IMR-90 (cell line): ENCODE measurements around the gene CCNYL1. TPM values are rescaled to one million over a fixed set of nuclear protein-coding genes. Genes with fewer than 3 reads are reported as not detected.
"Not testable (repeated sequence)": the region's sequence is repeated elsewhere in the genome, so short reads cannot be mapped to it uniquely, and the experiment has no call there.

Experiments used
- ATAC-seq: fragments of 200-7000 bp; cut with Tn5 transposase; 2 replicates; pipeline ENCODE4 v1.9.1; 2020; ENCODE audit warnings: low read depth, mild to moderate bottlenecking, moderate library complexity
- BruUV-seq: library from RNA; stranded (reverse); fragments of 400-500 nt; replicated peaks from 2 replicates; lab custom pipeline; 2021; lab: Mats Ljungman, UMichigan
- CTCF ChIA-PET: fragments of 300-600 bp; formaldehyde crosslinking; extraction: SDS; loops from one replicate; lab custom pipeline; 2021; ENCODE audit warnings: antibody characterized with exemption; lab: Yijun Ruan, JAX
- POLR2A ChIA-PET: fragments of 300-600 bp; sonication (Branson Sonifier 250); formaldehyde crosslinking; loops from one replicate; lab custom pipeline; 2022; ENCODE audit warnings: antibody characterized with exemption; ENCODE audit not compliant: unreplicated experiment; lab: Charles Lee
- DNase-seq: peaks from one replicate; pipeline ENCODE4 v3.0.0; 2013
- H2AFZ ChIP-seq: replicated peaks from 2 replicates; pipeline ENCODE3; 2013; ENCODE audit warnings: low read length, mild to moderate bottlenecking; ENCODE audit not compliant: poor library complexity
- H2AK5ac ChIP-seq: 2 replicates; pipeline ENCODE4 v1.6.1; 2013; ENCODE audit warnings: low read depth, low read length, inconsistent platforms
- H2AK9ac ChIP-seq: replicated peaks from 2 replicates; pipeline ENCODE3; 2013; ENCODE audit warnings: mild to moderate bottlenecking, low read depth, low read length, moderate library complexity; ENCODE audit not compliant: poor library complexity
- H2BK120ac ChIP-seq: 2 replicates; pipeline ENCODE4 v1.6.1; 2013; ENCODE audit warnings: low read depth, low read length, inconsistent platforms
- H2BK15ac ChIP-seq: 3 replicates; pipeline ENCODE4 v1.6.1; 2013; ENCODE audit warnings: low read depth, low read length, inconsistent platforms
- H2BK20ac ChIP-seq: 2 replicates; pipeline ENCODE4 v1.6.1; 2013; ENCODE audit warnings: low read depth, mild to moderate bottlenecking, inconsistent platforms, low read length, moderate library complexity
- H2BK5ac ChIP-seq: 2 replicates; pipeline ENCODE4 v1.6.1; 2013; ENCODE audit warnings: mild to moderate bottlenecking, low read depth, low read length, inconsistent platforms; ENCODE audit not compliant: poor library complexity, severe bottlenecking
- H3K14ac ChIP-seq: replicated peaks from 2 replicates; pipeline ENCODE4 v1.6.1; 2013; ENCODE audit warnings: low read depth, low read length, inconsistent platforms
- H3K18ac ChIP-seq: 2 replicates; pipeline ENCODE4 v1.6.1; 2013; ENCODE audit warnings: low read depth, low read length, control low read depth
- H3K23ac ChIP-seq: 2 replicates; pipeline ENCODE4 v1.6.1; 2013; ENCODE audit warnings: low read depth, low read length, inconsistent platforms
- H3K27ac ChIP-seq: 2 replicates; pipeline ENCODE4 v1.5.1; 2013; ENCODE audit warnings: mild to moderate bottlenecking, control low read depth, low read length; ENCODE audit not compliant: insufficient read depth
- H3K27me3 ChIP-seq: 2 replicates; pipeline ENCODE4 v1.6.1; 2013; ENCODE audit warnings: low read length; ENCODE audit not compliant: control insufficient read depth, insufficient read depth
- H3K36me3 ChIP-seq: 2 replicates; pipeline ENCODE4 v1.6.1; 2013; ENCODE audit warnings: low read length, mixed read lengths; ENCODE audit not compliant: control insufficient read depth, insufficient read depth
- H3K4ac ChIP-seq: 2 replicates; pipeline ENCODE4 v1.6.1; 2013; ENCODE audit warnings: low read depth, low read length, inconsistent platforms
- H3K4me1 ChIP-seq: 2 replicates; pipeline ENCODE4 v1.6.1; 2013; ENCODE audit warnings: low read length, mixed read lengths; ENCODE audit not compliant: control insufficient read depth, insufficient read depth
- H3K4me2 ChIP-seq: 2 replicates; pipeline ENCODE4 v1.6.1; 2013; ENCODE audit warnings: low read depth, mild to moderate bottlenecking, control low read depth, low read length, moderate library complexity
- H3K4me3 ChIP-seq: 2 replicates; pipeline ENCODE4 v1.5.1; 2013; ENCODE audit warnings: low read depth, mild to moderate bottlenecking, control low read depth, low read length, moderate library complexity; ENCODE audit not compliant: insufficient read depth
- H3K56ac ChIP-seq: 2 replicates; pipeline ENCODE4 v1.6.1; 2013; ENCODE audit warnings: low read length, inconsistent platforms; ENCODE audit not compliant: insufficient read depth; ENCODE audit errors: extremely low read depth
- H3K79me1 ChIP-seq, 2 experiments: 2 replicates each; pipeline ENCODE4 v1.6.1; 2013; ENCODE audit warnings: low read length in 2 of 2, inconsistent platforms in 1 of 2, low read depth in 1 of 2
- H3K9ac ChIP-seq: 2 replicates; pipeline ENCODE4 v1.6.1; 2013; ENCODE audit warnings: low read depth, low read length, control low read depth
- H3K9me1 ChIP-seq: 2 replicates; pipeline ENCODE4 v1.6.1; 2013; ENCODE audit warnings: low read length, inconsistent platforms; ENCODE audit not compliant: insufficient read depth
- H3K9me3 ChIP-seq: 2 replicates; pipeline ENCODE4 v1.6.1; 2013; ENCODE audit warnings: low read length; ENCODE audit not compliant: control insufficient read depth, insufficient read depth
- H4K20me1 ChIP-seq: 2 replicates; pipeline ENCODE4 v1.6.1; 2013; ENCODE audit warnings: low read length, inconsistent platforms; ENCODE audit not compliant: insufficient read depth
- H4K5ac ChIP-seq: 2 replicates; pipeline ENCODE4 v1.6.1; 2013; ENCODE audit warnings: mild to moderate bottlenecking, low read depth, low read length, control low read depth
- H4K8ac ChIP-seq, 2 experiments: 2 replicates each; pipeline ENCODE4 v1.6.1; 2013; ENCODE audit warnings: low read depth in 2 of 2, low read length in 2 of 2, control low read depth in 1 of 2, inconsistent platforms in 1 of 2
- H4K91ac ChIP-seq: 2 replicates; pipeline ENCODE4 v1.6.1; 2013; ENCODE audit warnings: low read depth, low read length, inconsistent platforms; ENCODE audit not compliant: insufficient read depth
- CEBPB ChIP-seq: IDR thresholded peaks from 2 replicates; pipeline ENCODE4 v1.6.1; 2012; ENCODE audit warnings: low read depth, low read length, improper control_type of control experiment
- CHD1 ChIP-seq: IDR thresholded peaks from 2 replicates; pipeline ENCODE4 v1.6.1; 2012; ENCODE audit warnings: low read depth, low read length, improper control_type of control experiment
- MAFK ChIP-seq: IDR thresholded peaks from 2 replicates; pipeline ENCODE4 v1.6.1; 2012; ENCODE audit warnings: low read depth, low read length, improper control_type of control experiment
- MAZ ChIP-seq: IDR thresholded peaks from 2 replicates; pipeline ENCODE4 v1.6.1; 2012; ENCODE audit warnings: low read depth, mild to moderate bottlenecking, low read length, improper control_type of control experiment, moderate library complexity, borderline replicate concordance
- POLR2A ChIP-seq: IDR thresholded peaks from 2 replicates; pipeline ENCODE4 v1.6.1; 2012; ENCODE audit warnings: mild to moderate bottlenecking, low read depth, low read length
- RCOR1 ChIP-seq: IDR thresholded peaks from 2 replicates; pipeline ENCODE4 v1.6.1; 2012; ENCODE audit warnings: mild to moderate bottlenecking, low read length, improper control_type of control experiment; ENCODE audit not compliant: insufficient replicate concordance
- RFX5 ChIP-seq: IDR thresholded peaks from 2 replicates; pipeline ENCODE4 v1.8.0; 2012; ENCODE audit warnings: low read depth, mild to moderate bottlenecking, low read length, moderate library complexity
- SMC3 ChIP-seq: fragments of 150-350 bp; IDR thresholded peaks from 2 replicates; pipeline ENCODE4 v1.6.1; 2016; ENCODE audit warnings: low read depth, mild to moderate bottlenecking, antibody characterized with exemption, low read length, moderate library complexity
- WGBS, 2 experiments: methylation state at CpG; one replicate each; pipeline versions ENCODE4 v1.1.5 to v1.1.7; 2013; ENCODE audit warnings: missing lambda C conversion rate in 2 of 2; ENCODE audit not compliant: insufficient read length in 1 of 2; ENCODE audit errors: extremely low coverage in 2 of 2; 5-methylcytosine and 5-hydroxymethylcytosine counted together
- dilution Hi-C: fragments of 300-500 bp; cut with HindIII; formaldehyde crosslinking; loops from one replicate; pipeline ENCODE4 v1.14.3; 2018; ENCODE audit warnings: low sequenced_read_pairs; ENCODE audit not compliant: unreplicated experiment
- in situ Hi-C: fragments of 300-500 bp; cut with MboI; formaldehyde crosslinking; loops from 3 replicates; pipeline ENCODE4 v1.14.3; 2019; ENCODE audit warnings: low sequenced_read_pairs, inconsistent platforms, mixed read lengths
- intact Hi-C: fragments of 100-400 bp; cut with micrococcal nuclease; formaldehyde crosslinking; loops from 2 replicates; pipeline ENCODE4 v1.10.0; 2022
- polyA plus RNA-seq, 3 experiments: library from polyadenylated mRNA; depleted of rRNA; stranded (reverse); fragments of >200 nt; gene quantifications; 2 replicates each; pipeline ENCODE4 v1.2.3, GENCODE V29; 2012; ENCODE audit warnings: low replicate concordance in 1 of 3
- total RNA-seq: library from RNA; depleted of rRNA; stranded (reverse); fragments of >200 nt; gene quantifications from 2 replicates; pipeline ENCODE4 v1.2.3, GENCODE V29; 2012
- TF ChIP-seq, protein P1 (sequence below): fragments of 150-350 bp; IDR thresholded peaks from 2 replicates; pipeline ENCODE4 v1.6.1; 2017; ENCODE audit warnings: mild to moderate bottlenecking, antibody characterized with exemption, low read length, low read depth

CCNYL1 gene
- total and polyA plus RNA-seq, 2 of the 4 experiments (the other 2 are of a cell fraction): 5.4 to 7.3 TPM

DNA sequence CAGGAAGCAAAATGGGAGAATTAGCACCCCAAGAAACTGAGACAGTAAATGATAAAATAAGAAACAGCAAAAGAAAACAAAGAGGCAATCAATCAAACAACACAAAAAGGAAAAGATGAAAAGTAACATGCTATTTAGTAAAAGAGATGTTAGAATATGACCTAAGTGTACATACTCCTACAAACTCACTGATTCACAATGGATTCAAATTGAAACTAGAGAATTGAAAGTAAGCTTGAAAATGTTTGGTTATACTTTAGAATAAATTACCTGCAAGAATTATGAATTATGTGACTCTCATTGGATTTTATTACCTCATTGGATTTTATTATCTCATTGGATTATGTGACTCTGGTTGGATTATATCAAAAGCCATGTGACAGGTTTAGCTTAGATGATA is 22.8 kb upstream of the CCNYL1 start:
- no TSS peak for BruUV-seq
- Histone ChIP-seq H4K20me1 (peaks cover 4% of the 10 kb centered on the region; the same call in 1 of the 2 replicates), H4K8ac (no peak overlapping the region), H3K4ac (no peak overlapping the region), H3K79me1 (no peaks in the 10 kb centered on the region), H2BK120ac (no peak overlapping the region), H3K4me2 (no peak overlapping the region), H3K9me1 (peaks cover under 1% of the 10 kb centered on the region; the same call in 1 of the 2 replicates), H3K9ac (no peak overlapping the region), H2AFZ (no peak overlapping the region), H4K91ac (no peak overlapping the region), H3K23ac (no peak overlapping the region), H2AK9ac (no peak overlapping the region), H2AK5ac (no peak overlapping the region), H2BK20ac (no peak overlapping the region), H2BK15ac (no peak overlapping the region), H3K56ac (no peak overlapping the region), H3K27ac (no peak overlapping the region), H3K14ac (no peak overlapping the region), H3K4me1 (peaks cover 4% of the 10 kb centered on the region), H3K4me3 (no peak overlapping the region), H3K9me3 (no peaks in the 10 kb centered on the region), H3K27me3 (no peaks in the 10 kb centered on the region), H4K5ac (no peak overlapping the region), H3K18ac (no peak overlapping the region), H3K36me3 (no peaks in the 10 kb centered on the region), H2BK5ac (no peak overlapping the region)
- ATAC-seq: no peak
- ChIA-PET CTCF (no interaction called here), POLR2A (interaction anchor here (0.6 kb wide), 1 partner anchor 32 kb away, joined by 4 read pairs; no protein-coding TSS in a partner anchor)
- dilution Hi-C loops: no loop called here
- TF ChIP-seq MAFK (no peak), POLR2A (no peak), SMC3 (no peak), CEBPB (no peak), MAZ (no peak), CHD1 (no peak), RCOR1 (no peak), RFX5 (no peak)
- TF ChIP-seq, protein P1, sequence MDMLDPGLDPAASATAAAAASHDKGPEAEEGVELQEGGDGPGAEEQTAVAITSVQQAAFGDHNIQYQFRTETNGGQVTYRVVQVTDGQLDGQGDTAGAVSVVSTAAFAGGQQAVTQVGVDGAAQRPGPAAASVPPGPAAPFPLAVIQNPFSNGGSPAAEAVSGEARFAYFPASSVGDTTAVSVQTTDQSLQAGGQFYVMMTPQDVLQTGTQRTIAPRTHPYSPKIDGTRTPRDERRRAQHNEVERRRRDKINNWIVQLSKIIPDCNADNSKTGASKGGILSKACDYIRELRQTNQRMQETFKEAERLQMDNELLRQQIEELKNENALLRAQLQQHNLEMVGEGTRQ: no peak
- DNase-seq: no peak
- in situ Hi-C loops: no loop called here
- intact Hi-C loops: no loop called here

- H3K4me3 ChIP-seq, H4K5ac ChIP-seq, H3K27me3 ChIP-seq, H2BK5ac ChIP-seq, H3K23ac ChIP-seq, BruUV-seq, H3K56ac ChIP-seq, H3K14ac ChIP-seq, H2BK120ac ChIP-seq, H2BK20ac ChIP-seq, H2BK15ac ChIP-seq, intact Hi-C loops, CTCF ChIA-PET, in situ Hi-C loops, H4K91ac ChIP-seq, H3K18ac ChIP-seq, POLR2A ChIA-PET, H3K9ac ChIP-seq, DNase-seq, H2AFZ ChIP-seq, dilution Hi-C loops, H3K27ac ChIP-seq, H3K79me1 ChIP-seq, H3K36me3 ChIP-seq, H3K9me3 ChIP-seq, H4K20me1 ChIP-seq, H3K4ac ChIP-seq, H2AK5ac ChIP-seq, H3K4me2 ChIP-seq, ATAC-seq, H4K8ac ChIP-seq, H2AK9ac ChIP-seq, H3K9me1 ChIP-seq, H3K4me1 ChIP-seq: not testable (repeated sequence)
- WGBS, 2 experiments: 95% methylated on average over 7 of the region's 16 CpGs; no CpG with 5 or more reads in 1 of the 2 experiments
Measured at GRCh38 chr2:207690845-207691461, 20.5 kb upstream of the CCNYL1 start.
